ENCODE measurements around the gene PLCXD1. TPM values are rescaled to one million over a fixed set of nuclear protein-coding genes. Genes with fewer than 3 reads are reported as not detected.
"Not testable (repeated sequence)": the region's sequence is repeated elsewhere in the genome, so short reads cannot be mapped to it uniquely, and the experiment has no call there.

PLCXD1 gene
- total and polyA plus RNA-seq, 9 donors: 10.7 to 20.1 (median 19.0) TPM

- whole genome bisulfite sequencing (ENCODE audit: insufficient coverage): 3% methylated on average over 45 of the region's 49 CpGs
- H3K9me3 ChIP-seq (replicated peaks; ENCODE audit: control insufficient read depth, low read depth, low read length): no peaks in the 10 kb centered on the region
- DNase-seq: peak; percentile 25
- H3K36me3 ChIP-seq (ENCODE audit: control insufficient read depth, insufficient read depth, low read length): no peaks in the 10 kb centered on the region
- H3K27me3 ChIP-seq (ENCODE audit: control insufficient read depth, insufficient read depth, low read length): peaks cover 18% of the 10 kb centered on the region
- H3K27ac ChIP-seq (ENCODE audit: low read length): no peak overlapping the region
- peak overlapping the region; percentile 47 for H3K4me3 ChIP-seq (ENCODE audit: low read length)
- H3K4me1 ChIP-seq (ENCODE audit: control insufficient read depth, insufficient read depth, low read length): peaks cover 26% of the 10 kb centered on the region
Observed at GRCh38 chrX:276581-277201, 4.5 kb upstream of the PLCXD1 start.

- WGBS (ENCODE audit: insufficient coverage): 78% methylated on average over 11 of the region's 45 CpGs
- H3K4me3 ChIP-seq (ENCODE audit: low read length): not testable (repeated sequence)
- H3K27me3 ChIP-seq (ENCODE audit: control insufficient read depth, insufficient read depth, low read length): peaks cover 18% of the 10 kb centered on the region
Observed at GRCh38 chrX:279757-280604, 1.2 kb upstream of the PLCXD1 start.

DNA sequence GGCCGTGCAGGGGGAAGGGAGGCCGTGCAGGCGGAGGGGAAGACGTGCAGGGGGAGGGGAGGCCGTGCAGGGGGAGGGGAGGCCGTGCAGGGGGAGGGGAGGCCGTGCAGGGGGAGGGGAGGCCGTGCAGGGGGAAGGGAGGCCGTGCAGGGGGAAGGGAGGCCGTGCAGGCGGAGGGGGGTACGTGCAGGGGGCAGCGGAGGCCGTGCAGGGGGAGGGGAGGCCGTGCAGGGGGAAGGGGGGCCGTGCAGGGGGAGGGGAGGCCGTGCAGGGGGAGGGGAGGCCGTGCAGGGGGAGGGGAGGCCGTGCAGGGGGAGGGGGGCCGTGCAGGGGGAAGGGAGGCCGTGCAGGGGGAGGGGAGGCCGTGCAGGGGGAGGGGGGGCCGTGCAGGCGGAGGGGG lies 459 bp upstream of the PLCXD1 start:
- WGBS (ENCODE audit: insufficient coverage): no CpG with 5 or more reads among the region's 24 CpGs
- not testable (repeated sequence) for H3K9me3 ChIP-seq (replicated peaks; ENCODE audit: control insufficient read depth, low read depth, low read length); DNase-seq; H3K4me3 ChIP-seq (ENCODE audit: low read length); H3K27ac ChIP-seq (ENCODE audit: low read length); H3K36me3 ChIP-seq (ENCODE audit: control insufficient read depth, insufficient read depth, low read length)
- peaks cover 19% of the 10 kb centered on the region for H3K4me1 ChIP-seq (ENCODE audit: control insufficient read depth, insufficient read depth, low read length)
- H3K27me3 ChIP-seq (ENCODE audit: control insufficient read depth, insufficient read depth, low read length): peaks cover 14% of the 10 kb centered on the region

More at GRCh38 chrX:279757-280604, 1.2 kb upstream of the PLCXD1 start:
- H3K36me3 ChIP-seq (ENCODE audit: control insufficient read depth, insufficient read depth, low read length); H3K9me3 ChIP-seq (replicated peaks; ENCODE audit: control insufficient read depth, low read depth, low read length); H3K27ac ChIP-seq (ENCODE audit: low read length): not testable (repeated sequence)
- peak; percentile 56 for DNase-seq
- H3K4me1 ChIP-seq (ENCODE audit: control insufficient read depth, insufficient read depth, low read length): peaks cover 26% of the 10 kb centered on the region

GRCh38 chrX:282000-282681 lies 960 bp downstream of the PLCXD1 start:
- WGBS (ENCODE audit: insufficient coverage): 79% methylated on average over 7 of the region's 21 CpGs
- peaks cover 11% of the 10 kb centered on the region for H3K36me3 ChIP-seq (ENCODE audit: control insufficient read depth, insufficient read depth, low read length)
- not testable (repeated sequence) for H3K27me3 ChIP-seq (ENCODE audit: control insufficient read depth, insufficient read depth, low read length); H3K4me1 ChIP-seq (ENCODE audit: control insufficient read depth, insufficient read depth, low read length); DNase-seq; H3K9me3 ChIP-seq (replicated peaks; ENCODE audit: control insufficient read depth, low read depth, low read length); H3K4me3 ChIP-seq (ENCODE audit: low read length); H3K27ac ChIP-seq (ENCODE audit: low read length)

GRCh38 chrX:283115-283845 lies 2.1 kb downstream of the PLCXD1 start:
- 0% methylated on average over 30 of the region's 45 CpGs for WGBS (ENCODE audit: insufficient coverage)
- peak; percentile 96 for DNase-seq
- Histone ChIP-seq H3K9me3 (replicated peaks; ENCODE audit: control insufficient read depth, low read depth, low read length) (no peaks in the 10 kb centered on the region), H3K27me3 (ENCODE audit: control insufficient read depth, insufficient read depth, low read length) (no peaks in the 10 kb centered on the region), H3K4me3 (ENCODE audit: low read length) (peak overlapping the region; percentile 61), H3K27ac (ENCODE audit: low read length) (peak overlapping the region; percentile 62), H3K4me1 (ENCODE audit: control insufficient read depth, insufficient read depth, low read length) (peaks cover 7% of the 10 kb centered on the region), H3K36me3 (ENCODE audit: control insufficient read depth, insufficient read depth, low read length) (peaks cover 11% of the 10 kb centered on the region)

- Histone ChIP-seq H3K27ac (ENCODE audit: low read length) (no peak overlapping the region), H3K27me3 (ENCODE audit: control insufficient read depth, insufficient read depth, low read length) (no peaks in the 10 kb centered on the region), H3K9me3 (replicated peaks; ENCODE audit: control insufficient read depth, low read depth, low read length) (no peaks in the 10 kb centered on the region), H3K4me3 (ENCODE audit: low read length) (no peak overlapping the region), H3K4me1 (ENCODE audit: control insufficient read depth, insufficient read depth, low read length) (peaks cover 3% of the 10 kb centered on the region), H3K36me3 (ENCODE audit: control insufficient read depth, insufficient read depth, low read length) (peaks cover 24% of the 10 kb centered on the region)
- DNase-seq: no peak
- 98% methylated on average over 12 of the region's 13 CpGs for WGBS (ENCODE audit: insufficient coverage)
Observed at GRCh38 chrX:285076-285677, 4.0 kb downstream of the PLCXD1 start.

DNA sequence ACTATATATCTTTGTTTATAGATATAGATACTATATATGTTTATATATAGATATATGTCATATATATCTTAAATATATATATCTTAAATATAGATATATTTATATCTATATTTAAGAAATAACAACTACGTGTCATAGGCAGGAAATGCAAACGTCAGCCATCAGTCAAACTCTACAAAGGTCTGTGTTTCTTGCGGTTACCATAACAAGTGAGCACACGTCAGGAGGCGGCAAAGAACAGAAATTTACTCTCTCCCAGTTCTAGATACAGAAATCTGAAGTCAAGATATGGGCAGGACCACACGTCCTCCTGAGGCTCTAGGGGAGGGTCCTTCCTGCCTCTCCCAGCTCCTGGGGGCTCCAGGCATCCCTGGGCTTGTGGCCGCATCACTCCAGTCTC lies 6.5 kb downstream of the PLCXD1 start:
- H3K4me1 ChIP-seq (ENCODE audit: control insufficient read depth, insufficient read depth, low read length): no peaks in the 10 kb centered on the region
- no peaks in the 10 kb centered on the region for H3K27me3 ChIP-seq (ENCODE audit: control insufficient read depth, insufficient read depth, low read length)
- no peak overlapping the region for H3K27ac ChIP-seq (ENCODE audit: low read length)
- H3K4me3 ChIP-seq (ENCODE audit: low read length): no peak overlapping the region
- no peaks in the 10 kb centered on the region for H3K9me3 ChIP-seq (replicated peaks; ENCODE audit: control insufficient read depth, low read depth, low read length)
- H3K36me3 ChIP-seq (ENCODE audit: control insufficient read depth, insufficient read depth, low read length): peaks cover 34% of the 10 kb centered on the region
- WGBS (ENCODE audit: insufficient coverage): 94% methylated on average over 3 of the region's 7 CpGs
- no peak for DNase-seq

DNA sequence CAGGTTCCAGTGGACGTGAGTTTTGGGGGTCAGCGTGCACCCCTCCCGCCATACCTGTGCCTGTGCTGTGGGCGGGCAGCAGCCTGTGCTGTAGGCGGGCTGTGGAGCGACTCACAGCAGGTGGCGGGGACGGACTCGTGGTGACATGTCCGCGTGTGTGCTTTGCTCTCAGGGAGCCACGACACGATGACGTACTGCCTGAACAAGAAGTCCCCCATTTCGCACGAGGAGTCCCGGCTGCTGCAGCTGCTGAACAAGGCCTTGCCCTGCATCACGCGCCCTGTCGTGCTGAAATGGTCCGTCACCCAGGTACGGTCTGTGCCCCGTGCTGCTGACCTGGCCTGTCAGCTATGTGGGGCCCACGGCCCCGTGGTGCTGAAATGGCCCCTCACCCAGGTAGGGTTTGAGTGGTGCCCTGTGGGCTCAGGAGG lies 7.4 kb downstream of the PLCXD1 start:
- 93% methylated on average over 24 of the region's 25 CpGs for WGBS (ENCODE audit: insufficient coverage)
- Histone ChIP-seq H3K27ac (ENCODE audit: low read length) (no peak overlapping the region), H3K4me3 (ENCODE audit: low read length) (no peak overlapping the region), H3K9me3 (replicated peaks; ENCODE audit: control insufficient read depth, low read depth, low read length) (peaks cover 4% of the 10 kb centered on the region), H3K4me1 (ENCODE audit: control insufficient read depth, insufficient read depth, low read length) (no peaks in the 10 kb centered on the region), H3K36me3 (ENCODE audit: control insufficient read depth, insufficient read depth, low read length) (peaks cover 43% of the 10 kb centered on the region), H3K27me3 (ENCODE audit: control insufficient read depth, insufficient read depth, low read length) (no peaks in the 10 kb centered on the region)
- no peak for DNase-seq

DNA sequence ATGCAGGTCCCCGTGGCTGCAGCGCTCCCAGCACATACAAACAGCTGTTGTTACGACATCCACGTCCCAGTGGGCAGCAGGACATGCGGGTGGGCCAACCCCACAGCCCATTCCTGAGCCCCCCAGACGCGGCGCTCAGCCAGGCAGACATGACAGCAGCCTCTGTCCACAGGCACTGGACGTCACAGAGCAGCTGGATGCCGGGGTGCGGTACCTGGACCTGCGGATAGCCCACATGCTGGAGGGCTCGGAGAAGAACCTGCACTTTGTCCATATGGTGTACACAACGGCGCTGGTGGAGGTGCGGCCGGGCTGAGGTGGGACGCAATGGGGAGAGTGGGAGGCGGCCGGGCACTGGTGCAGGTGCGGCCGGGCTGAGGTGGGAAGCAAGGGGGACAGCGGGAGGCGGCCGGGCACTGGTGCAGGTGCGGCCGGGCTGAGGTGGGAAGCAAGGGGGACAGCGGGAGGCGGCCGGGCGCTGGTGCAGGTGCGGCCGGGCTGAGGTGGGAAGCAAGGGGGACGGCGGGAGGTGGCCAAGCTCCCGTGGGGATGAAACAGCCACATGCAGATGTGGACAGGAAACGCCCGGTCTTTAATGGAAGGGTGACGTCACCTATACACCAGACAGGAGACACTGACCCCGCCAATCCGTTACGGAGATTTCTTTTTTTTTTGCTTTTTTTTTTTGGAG lies 9.4 kb downstream of the PLCXD1 start:
- DNase-seq: no peak
- Histone ChIP-seq H3K36me3 (ENCODE audit: control insufficient read depth, insufficient read depth, low read length) (peaks cover 38% of the 10 kb centered on the region), H3K9me3 (replicated peaks; ENCODE audit: control insufficient read depth, low read depth, low read length) (peaks cover 4% of the 10 kb centered on the region), H3K27me3 (ENCODE audit: control insufficient read depth, insufficient read depth, low read length) (no peaks in the 10 kb centered on the region), H3K4me1 (ENCODE audit: control insufficient read depth, insufficient read depth, low read length) (no peaks in the 10 kb centered on the region), H3K27ac (ENCODE audit: low read length) (no peak overlapping the region), H3K4me3 (ENCODE audit: low read length) (no peak overlapping the region)
- WGBS (ENCODE audit: insufficient coverage): 91% methylated on average over 21 of the region's 42 CpGs
